K562 (cell line): ENCODE data around the gene LAMTOR4. TPM values are rescaled to one million over a fixed set of nuclear protein-coding genes. Genes with fewer than 3 reads are reported as not detected.

ENCODE experiments used
- ASH1L ChIP-seq: fragments of 450-650 bp; IDR thresholded peaks from 2 replicates; pipeline ENCODE4 v1.6.1; 2018; ENCODE audit warnings: borderline replicate concordance, mild to moderate bottlenecking, low read depth; ENCODE audit not compliant: partially characterized antibody
- CREBBP ChIP-seq: IDR thresholded peaks from one replicate; pipeline ENCODE4 v1.6.1; 2012; ENCODE audit warnings: low read depth, mild to moderate bottlenecking, control low read depth, inconsistent platforms, low read length
- EWSR1 ChIP-seq: fragments of 450-650 bp; IDR thresholded peaks from 2 replicates; pipeline ENCODE4 v1.6.1; 2018; ENCODE audit warnings: borderline replicate concordance, mild to moderate bottlenecking, low read depth, moderate library complexity; ENCODE audit not compliant: partially characterized antibody
- KDM1A ChIP-seq, 2 experiments: fragments of 450-650 bp; IDR thresholded peaks; 2 replicates each; pipeline ENCODE4 v1.6.1; 2016; ENCODE audit warnings: mild to moderate bottlenecking in 2 of 2
- KLF6 ChIP-seq: fragments of 250-450 bp; sonication (Bioruptor Pico); IDR thresholded peaks from 2 replicates; pipeline ENCODE4 v1.4.0; 2020; ENCODE audit warnings: mild to moderate bottlenecking, moderate library complexity, borderline replicate concordance
- NCOA6 ChIP-seq: fragments of 450-650 bp; IDR thresholded peaks from 2 replicates; pipeline ENCODE4 v1.6.1; 2017; ENCODE audit warnings: mild to moderate bottlenecking
- NR2F6 ChIP-seq: fragments of 450-650 bp; formaldehyde crosslinking; IDR thresholded peaks from 2 replicates; pipeline ENCODE4 v1.4.0; 2020; ENCODE audit warnings: mild to moderate bottlenecking
- POLR3G ChIP-seq: IDR thresholded peaks from 2 replicates; pipeline ENCODE4 v1.6.1; 2011; ENCODE audit not compliant: insufficient read length, insufficient replicate concordance; ENCODE audit errors: extremely low read depth
- SRF ChIP-seq, 2 experiments: fragments of 250-450, 450-650 bp in 1 of 2; sonication (Bioruptor Pico) in 1 of 2; sonication (generic) in 1 of 2; formaldehyde crosslinking; IDR thresholded peaks; 2 replicates each; pipeline versions ENCODE4 v1.5.0 to v1.5.1; 2020 to 2022; ENCODE audit warnings: mild to moderate bottlenecking in 1 of 2, missing genetic modification reagents in 1 of 2
- TAF1 ChIP-seq: IDR thresholded peaks from 2 replicates; pipeline ENCODE4 v1.6.1; 2011; ENCODE audit warnings: mild to moderate bottlenecking, low read length, moderate library complexity; ENCODE audit not compliant: insufficient read depth, control insufficient read depth, severe bottlenecking; ENCODE audit errors: extremely low read depth
- ZBTB7A ChIP-seq: IDR thresholded peaks from 2 replicates; pipeline ENCODE4 v1.6.1; 2011; ENCODE audit warnings: low read depth, mild to moderate bottlenecking, low read length, moderate library complexity, borderline replicate concordance; ENCODE audit not compliant: control insufficient read depth
- ZC3H11A ChIP-seq: IDR thresholded peaks from 2 replicates; pipeline ENCODE4 v1.6.1; 2012; ENCODE audit warnings: low read depth, low read length, improper control_type of control experiment
- ZFP30 ChIP-seq: fragments of 250-450 bp; sonication (Bioruptor Pico); IDR thresholded peaks from 2 replicates; pipeline ENCODE4 v1.8.0; 2022; ENCODE audit warnings: moderate library complexity, mild to moderate bottlenecking, inconsistent platforms, borderline replicate concordance
- ZNF436 ChIP-seq: fragments of 250-450, 450-650 bp; sonication (Bioruptor Pico); formaldehyde crosslinking; IDR thresholded peaks from 2 replicates; pipeline ENCODE4 v1.7.0; 2020; ENCODE audit warnings: mild to moderate bottlenecking
- ZNF589 ChIP-seq: fragments of 200-800 bp; sonication (Bioruptor generic); IDR thresholded peaks from 2 replicates; pipeline ENCODE4 v1.6.1; 2016; ENCODE audit warnings: low read depth, missing genetic modification characterization, missing compliant biosample characterization
- polyA plus RNA-seq, 8 experiments: library from polyadenylated mRNA; depleted of rRNA in 4 of 8; stranded (reverse) in 5 of 8; unstranded in 3 of 8; fragments of >200 nt; fragmentation: Nextera tagmentation in 2 of 8; fragmentation: Illumina TruSeq in 1 of 8; extraction: Ambion mirVana in 2 of 8; extraction: Trizol in 1 of 8; gene quantifications; 2 replicates each; pipeline versions ENCODE4 v1.2.1 to v1.2.3, GENCODE V29; 2011 to 2014; ENCODE audit warnings: inconsistent platforms in 1 of 8, missing spikeins in 1 of 8
- total RNA-seq, 7 experiments: library from RNA; depleted of rRNA in 6 of 7; stranded (reverse); fragments of >200 nt in 6 of 7; fragmentation: Illumina TruSeq in 2 of 7; extraction: Trizol in 2 of 7; gene quantifications; 2 replicates each; pipeline versions ENCODE4 v1.2.1 to v1.2.3, GENCODE V29; 2011 to 2021; ENCODE audit warnings: low replicate concordance in 1 of 7
- TF ChIP-seq, protein P1 (sequence below): conservative IDR thresholded peaks from 2 replicates; pipeline ENCODE4 v1.6.1; 2011; ENCODE audit warnings: low read depth, mild to moderate bottlenecking, low read length; ENCODE audit not compliant: control insufficient read depth
- TF ChIP-seq, protein P2 (sequence below): sonication (generic); formaldehyde crosslinking; IDR thresholded peaks from 2 replicates; pipeline ENCODE4 v1.8.1; 2023; ENCODE audit warnings: missing genetic modification reagents, mild to moderate bottlenecking, borderline replicate concordance
- TF ChIP-seq, protein P3 (sequence below): fragments of 450-650 bp; IDR thresholded peaks from 2 replicates; pipeline ENCODE4 v1.6.1; 2018; ENCODE audit not compliant: partially characterized antibody

LAMTOR4 gene
- total and polyA plus RNA-seq, 9 of the 15 experiments (the other 6 are each of a cell fraction or from before 2014, with no cell fraction given) = 79.6 to 314 (median 195) TPM

DNA sequence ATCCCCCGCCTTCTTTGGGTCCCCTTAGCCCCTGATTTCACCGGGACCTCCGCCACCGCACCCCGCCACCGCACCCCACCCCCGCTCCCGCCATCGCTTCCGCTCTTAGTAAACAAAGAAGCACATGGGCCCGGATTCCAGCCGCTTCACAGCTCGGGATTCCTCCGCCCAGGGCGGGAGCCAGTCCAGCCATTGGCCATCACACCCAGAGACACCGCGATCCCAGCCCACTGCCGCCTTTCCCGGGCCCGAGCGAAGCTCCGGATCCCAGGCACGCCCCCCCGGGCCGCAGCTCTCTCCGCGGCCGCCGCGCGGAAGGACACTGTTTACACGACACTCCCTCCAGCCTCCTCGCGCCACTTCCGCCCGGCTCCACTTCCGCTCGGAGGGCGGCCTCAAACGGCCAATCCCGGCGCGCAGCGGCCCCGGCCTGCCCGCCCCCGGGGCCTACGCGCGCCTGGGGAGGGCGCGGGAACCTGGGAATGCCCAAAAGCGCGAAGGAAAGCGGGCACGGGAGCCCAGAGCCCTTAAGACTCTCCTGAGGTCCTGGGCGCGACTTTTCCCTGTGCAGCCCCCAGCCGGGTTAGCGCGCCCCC lies 48.2 kb upstream of the LAMTOR4 start (continued):
- TF ChIP-seq, protein P1, sequence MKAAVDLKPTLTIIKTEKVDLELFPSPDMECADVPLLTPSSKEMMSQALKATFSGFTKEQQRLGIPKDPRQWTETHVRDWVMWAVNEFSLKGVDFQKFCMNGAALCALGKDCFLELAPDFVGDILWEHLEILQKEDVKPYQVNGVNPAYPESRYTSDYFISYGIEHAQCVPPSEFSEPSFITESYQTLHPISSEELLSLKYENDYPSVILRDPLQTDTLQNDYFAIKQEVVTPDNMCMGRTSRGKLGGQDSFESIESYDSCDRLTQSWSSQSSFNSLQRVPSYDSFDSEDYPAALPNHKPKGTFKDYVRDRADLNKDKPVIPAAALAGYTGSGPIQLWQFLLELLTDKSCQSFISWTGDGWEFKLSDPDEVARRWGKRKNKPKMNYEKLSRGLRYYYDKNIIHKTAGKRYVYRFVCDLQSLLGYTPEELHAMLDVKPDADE = peak; percentile 96
- TF ChIP-seq SRF (CRISPR knock-in tag; IDR thresholded peaks at IDR 0.05) = no peak
- peak; percentile 43 for TF ChIP-seq ASH1L
- TF ChIP-seq TAF1 = peak; percentile 61
- TF ChIP-seq EWSR1 = no peak
- TF ChIP-seq, protein P2, sequence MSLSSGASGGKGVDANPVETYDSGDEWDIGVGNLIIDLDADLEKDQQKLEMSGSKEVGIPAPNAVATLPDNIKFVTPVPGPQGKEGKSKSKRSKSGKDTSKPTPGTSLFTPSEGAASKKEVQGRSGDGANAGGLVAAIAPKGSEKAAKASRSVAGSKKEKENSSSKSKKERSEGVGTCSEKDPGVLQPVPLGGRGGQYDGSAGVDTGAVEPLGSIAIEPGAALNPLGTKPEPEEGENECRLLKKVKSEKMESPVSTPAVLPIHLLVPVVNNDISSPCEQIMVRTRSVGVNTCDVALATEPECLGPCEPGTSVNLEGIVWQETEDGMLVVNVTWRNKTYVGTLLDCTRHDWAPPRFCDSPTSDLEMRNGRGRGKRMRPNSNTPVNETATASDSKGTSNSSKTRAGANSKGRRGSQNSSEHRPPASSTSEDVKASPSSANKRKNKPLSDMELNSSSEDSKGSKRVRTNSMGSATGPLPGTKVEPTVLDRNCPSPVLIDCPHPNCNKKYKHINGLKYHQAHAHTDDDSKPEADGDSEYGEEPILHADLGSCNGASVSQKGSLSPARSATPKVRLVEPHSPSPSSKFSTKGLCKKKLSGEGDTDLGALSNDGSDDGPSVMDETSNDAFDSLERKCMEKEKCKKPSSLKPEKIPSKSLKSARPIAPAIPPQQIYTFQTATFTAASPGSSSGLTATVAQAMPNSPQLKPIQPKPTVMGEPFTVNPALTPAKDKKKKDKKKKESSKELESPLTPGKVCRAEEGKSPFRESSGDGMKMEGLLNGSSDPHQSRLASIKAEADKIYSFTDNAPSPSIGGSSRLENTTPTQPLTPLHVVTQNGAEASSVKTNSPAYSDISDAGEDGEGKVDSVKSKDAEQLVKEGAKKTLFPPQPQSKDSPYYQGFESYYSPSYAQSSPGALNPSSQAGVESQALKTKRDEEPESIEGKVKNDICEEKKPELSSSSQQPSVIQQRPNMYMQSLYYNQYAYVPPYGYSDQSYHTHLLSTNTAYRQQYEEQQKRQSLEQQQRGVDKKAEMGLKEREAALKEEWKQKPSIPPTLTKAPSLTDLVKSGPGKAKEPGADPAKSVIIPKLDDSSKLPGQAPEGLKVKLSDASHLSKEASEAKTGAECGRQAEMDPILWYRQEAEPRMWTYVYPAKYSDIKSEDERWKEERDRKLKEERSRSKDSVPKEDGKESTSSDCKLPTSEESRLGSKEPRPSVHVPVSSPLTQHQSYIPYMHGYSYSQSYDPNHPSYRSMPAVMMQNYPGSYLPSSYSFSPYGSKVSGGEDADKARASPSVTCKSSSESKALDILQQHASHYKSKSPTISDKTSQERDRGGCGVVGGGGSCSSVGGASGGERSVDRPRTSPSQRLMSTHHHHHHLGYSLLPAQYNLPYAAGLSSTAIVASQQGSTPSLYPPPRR = no peak
- TF ChIP-seq ZBTB7A = no peak; the same call in 1 of the 2 replicates
- no peak for TF ChIP-seq ZFP30 (CRISPR knock-in tag)
- no peak for TF ChIP-seq KDM1A (IDR thresholded peaks at IDR 0.05)
- TF ChIP-seq, protein P3, sequence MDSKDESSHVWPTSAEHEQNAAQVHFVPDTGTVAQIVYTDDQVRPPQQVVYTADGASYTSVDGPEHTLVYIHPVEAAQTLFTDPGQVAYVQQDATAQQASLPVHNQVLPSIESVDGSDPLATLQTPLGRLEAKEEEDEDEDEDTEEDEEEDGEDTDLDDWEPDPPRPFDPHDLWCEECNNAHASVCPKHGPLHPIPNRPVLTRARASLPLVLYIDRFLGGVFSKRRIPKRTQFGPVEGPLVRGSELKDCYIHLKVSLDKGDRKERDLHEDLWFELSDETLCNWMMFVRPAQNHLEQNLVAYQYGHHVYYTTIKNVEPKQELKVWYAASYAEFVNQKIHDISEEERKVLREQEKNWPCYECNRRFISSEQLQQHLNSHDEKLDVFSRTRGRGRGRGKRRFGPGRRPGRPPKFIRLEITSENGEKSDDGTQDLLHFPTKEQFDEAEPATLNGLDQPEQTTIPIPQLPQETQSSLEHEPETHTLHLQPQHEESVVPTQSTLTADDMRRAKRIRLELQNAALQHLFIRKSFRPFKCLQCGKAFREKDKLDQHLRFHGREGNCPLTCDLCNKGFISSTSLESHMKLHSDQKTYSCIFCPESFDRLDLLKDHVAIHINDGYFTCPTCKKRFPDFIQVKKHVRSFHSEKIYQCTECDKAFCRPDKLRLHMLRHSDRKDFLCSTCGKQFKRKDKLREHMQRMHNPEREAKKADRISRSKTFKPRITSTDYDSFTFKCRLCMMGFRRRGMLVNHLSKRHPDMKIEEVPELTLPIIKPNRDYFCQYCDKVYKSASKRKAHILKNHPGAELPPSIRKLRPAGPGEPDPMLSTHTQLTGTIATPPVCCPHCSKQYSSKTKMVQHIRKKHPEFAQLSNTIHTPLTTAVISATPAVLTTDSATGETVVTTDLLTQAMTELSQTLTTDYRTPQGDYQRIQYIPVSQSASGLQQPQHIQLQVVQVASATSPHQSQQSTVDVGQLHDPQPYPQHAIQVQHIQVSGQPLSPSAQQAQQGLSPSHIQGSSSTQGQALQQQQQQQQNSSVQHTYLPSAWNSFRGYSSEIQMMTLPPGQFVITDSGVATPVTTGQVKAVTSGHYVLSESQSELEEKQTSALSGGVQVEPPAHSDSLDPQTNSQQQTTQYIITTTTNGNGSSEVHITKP = no peak
- TF ChIP-seq KLF6 (CRISPR knock-in tag) = peak; percentile 83; the same call in 1 of the 2 replicates
- no peak for TF ChIP-seq NR2F6
- no peak for TF ChIP-seq ZNF589 (CRISPR knock-in tag)
- no peak for TF ChIP-seq NCOA6
- TF ChIP-seq POLR3G = no peak
- no peak for TF ChIP-seq CREBBP
- no peak for TF ChIP-seq ZNF436 (CRISPR knock-in tag)
- peak; percentile 68; the same call in 1 of the 2 replicates for TF ChIP-seq ZC3H11A
